Osteocyte (in vitro differentiated cells): ENCODE data around the gene CHGA. TPM values are rescaled to one million over a fixed set of nuclear protein-coding genes. Genes with fewer than 3 reads are reported as not detected.

Experiments used
- DNase-seq: peaks from one replicate; pipeline ENCODE4 v3.0.0; 2021; ENCODE audit warnings: mixed read lengths; ENCODE audit not compliant: unreplicated experiment; ENCODE audit errors: extremely low spot score
- H3K27ac Mint-ChIP-seq: one replicate; pipeline ENCODE4 v1.8.0; 2021; ENCODE audit warnings: mild to moderate bottlenecking, mixed read lengths; ENCODE audit not compliant: unreplicated experiment
- H3K27me3 Mint-ChIP-seq: one replicate; pipeline ENCODE4 v1.8.0; 2021; ENCODE audit warnings: mixed read lengths; ENCODE audit not compliant: unreplicated experiment
- H3K36me3 Mint-ChIP-seq: one replicate; pipeline ENCODE4 v1.8.0; 2021; ENCODE audit warnings: mixed read lengths; ENCODE audit not compliant: unreplicated experiment
- H3K4me1 Mint-ChIP-seq: one replicate; pipeline ENCODE4 v1.8.0; 2021; ENCODE audit warnings: mixed read lengths; ENCODE audit not compliant: unreplicated experiment
- H3K4me3 Mint-ChIP-seq: one replicate; pipeline ENCODE4 v1.8.0; 2021; ENCODE audit warnings: mild to moderate bottlenecking, moderate library complexity, mixed read lengths; ENCODE audit not compliant: unreplicated experiment
- H3K9me3 Mint-ChIP-seq: one replicate; pipeline ENCODE4 v1.8.0; 2021; ENCODE audit warnings: mixed read lengths; ENCODE audit not compliant: unreplicated experiment
- CTCF ChIP-seq: fragments of 200-600 bp; sonication (generic); IDR thresholded peaks from 2 replicates; pipeline ENCODE4 v1.5.0; 2021; ENCODE audit warnings: antibody characterized with exemption, mild to moderate bottlenecking, moderate library complexity
- total RNA-seq: library from RNA; stranded (reverse); gene quantifications from 2 replicates; pipeline ENCODE4 v1.2.1, GENCODE V29; 2021

The CHGA gene
- total RNA-seq, 1 donor from 2014 or later, result 0.27 TPM

DNA sequence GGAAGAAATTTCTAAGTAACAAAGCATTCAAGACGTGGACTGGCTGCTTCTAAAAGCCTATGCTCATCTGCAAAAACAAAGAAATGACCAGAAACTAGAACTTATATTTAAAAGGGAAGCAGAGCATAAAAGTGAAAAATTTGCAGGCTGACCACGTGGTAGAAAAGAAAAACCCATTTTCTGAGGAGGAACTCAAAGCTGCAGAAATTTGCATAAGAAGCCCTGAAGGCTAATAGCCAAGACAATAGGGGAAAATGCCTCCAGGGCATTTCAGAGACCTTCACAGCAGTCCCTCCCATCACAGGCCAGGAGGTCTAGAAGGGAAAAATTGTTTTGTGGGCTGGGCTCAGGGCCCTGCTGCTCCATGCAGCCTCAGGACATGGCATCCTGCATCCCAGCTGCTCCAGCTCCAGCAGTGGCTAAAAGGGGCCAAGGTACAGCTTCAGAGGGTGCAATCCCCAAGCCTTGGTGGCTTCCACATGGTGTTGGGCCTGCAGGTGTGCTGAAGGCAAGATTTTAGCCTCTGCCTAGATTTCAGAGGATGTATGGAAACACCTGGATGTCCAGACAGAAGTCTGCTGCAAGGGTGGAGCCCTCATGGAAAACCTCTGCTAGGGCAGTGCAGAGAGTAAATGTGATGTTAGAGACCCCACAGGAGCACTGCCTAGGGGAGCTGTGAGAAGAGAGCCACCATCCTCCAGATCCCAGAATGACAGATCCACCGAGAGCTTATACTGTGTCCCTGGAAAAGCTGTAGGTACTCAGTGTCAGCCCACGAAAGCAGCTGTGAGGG lies 55.5 kb downstream of the CHGA start:
- DNase-seq, result no peak
- H3K4me3 Mint-ChIP-seq, result no peak overlapping the region
- H3K4me1 Mint-ChIP-seq, result peaks cover 4% of the 10 kb centered on the region
- H3K27me3 Mint-ChIP-seq, result no peaks in the 10 kb centered on the region
- H3K27ac Mint-ChIP-seq, result no peak overlapping the region
- TF ChIP-seq CTCF, result no peak
- peaks cover 13% of the 10 kb centered on the region for H3K9me3 Mint-ChIP-seq
- H3K36me3 Mint-ChIP-seq, result peaks cover 11% of the 10 kb centered on the region

GRCh38 chr14:92980866-92981265 lies 57.9 kb downstream of the CHGA start:
- Mint-ChIP-seq H3K27ac (no peak overlapping the region), H3K4me3 (no peak overlapping the region), H3K4me1 (peaks cover 10% of the 10 kb centered on the region), H3K36me3 (peaks cover 11% of the 10 kb centered on the region), H3K27me3 (no peaks in the 10 kb centered on the region), H3K9me3 (peaks cover 11% of the 10 kb centered on the region)
- DNase-seq, result no peak
- no peak for TF ChIP-seq CTCF

DNA sequence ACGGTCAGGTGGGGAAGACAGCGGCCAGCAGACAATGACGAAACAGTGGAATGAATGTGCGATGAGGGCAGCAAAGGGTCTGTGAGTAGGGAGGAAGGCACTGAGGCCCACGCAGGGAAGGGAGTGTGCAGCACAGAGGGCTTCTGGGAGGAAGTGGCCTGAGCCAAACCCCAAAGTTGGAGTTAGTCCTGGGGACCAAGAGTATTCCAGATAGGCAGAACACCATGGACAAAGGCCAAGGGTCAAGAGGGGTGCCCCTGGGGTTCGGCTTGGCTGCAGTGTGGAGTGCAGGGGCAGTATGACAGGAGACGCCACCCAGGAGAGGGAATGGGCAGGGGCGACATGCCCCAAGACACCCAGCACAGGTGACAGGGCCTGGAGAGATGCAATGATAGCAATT lies 58.8 kb downstream of the CHGA start:
- no peaks in the 10 kb centered on the region for H3K27me3 Mint-ChIP-seq
- H3K4me1 Mint-ChIP-seq, result peaks cover 18% of the 10 kb centered on the region
- no peak overlapping the region for H3K4me3 Mint-ChIP-seq
- no peak overlapping the region for H3K27ac Mint-ChIP-seq
- peaks cover 5% of the 10 kb centered on the region for H3K36me3 Mint-ChIP-seq
- TF ChIP-seq CTCF, result no peak
- DNase-seq, result no peak
- H3K9me3 Mint-ChIP-seq, result peaks cover 7% of the 10 kb centered on the region

GRCh38 chr14:92982956-92983355 lies 60.0 kb downstream of the CHGA start:
- H3K27ac Mint-ChIP-seq, result no peak overlapping the region
- no peak for DNase-seq
- TF ChIP-seq CTCF, result no peak
- H3K27me3 Mint-ChIP-seq, result no peaks in the 10 kb centered on the region
- peaks cover 7% of the 10 kb centered on the region for H3K9me3 Mint-ChIP-seq
- peaks cover 27% of the 10 kb centered on the region for H3K4me1 Mint-ChIP-seq
- H3K4me3 Mint-ChIP-seq, result no peak overlapping the region
- no peaks in the 10 kb centered on the region for H3K36me3 Mint-ChIP-seq

DNA sequence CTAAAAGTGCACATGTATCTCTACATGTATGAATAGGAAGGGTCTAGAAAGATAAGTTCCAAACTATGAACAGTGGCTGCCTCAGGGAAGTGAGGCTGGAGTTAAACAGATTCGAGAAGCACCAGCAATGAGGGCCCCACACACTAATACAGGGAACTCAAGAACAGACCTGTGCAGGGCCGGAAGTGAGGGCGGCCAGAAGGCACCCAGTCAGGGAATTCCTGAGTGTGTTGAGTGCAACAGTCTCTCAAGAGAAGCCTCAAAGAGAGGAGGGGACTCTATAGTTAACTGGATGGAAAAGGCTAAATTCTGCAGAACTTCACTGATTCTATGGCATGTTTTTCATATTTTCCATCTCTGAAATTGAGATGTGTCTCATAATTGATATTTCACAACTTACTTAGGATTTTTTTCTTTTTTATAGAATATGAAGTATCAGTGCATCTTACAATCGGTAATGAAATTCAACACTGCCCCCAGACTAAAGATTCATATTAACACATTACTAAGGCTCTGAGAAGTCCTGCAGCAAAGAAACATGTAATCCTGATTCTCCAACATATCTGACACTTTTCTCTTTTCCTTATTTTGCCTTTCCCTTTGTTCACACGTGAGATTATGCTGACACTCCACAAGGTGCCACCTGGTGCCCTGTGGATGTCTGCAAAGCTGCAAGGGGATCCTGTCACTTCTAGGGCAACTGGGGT lies 61.3 kb downstream of the CHGA start:
- no peak for TF ChIP-seq CTCF
- DNase-seq, result no peak
- H3K4me1 Mint-ChIP-seq, result peaks cover 30% of the 10 kb centered on the region
- H3K27ac Mint-ChIP-seq, result no peak overlapping the region
- H3K36me3 Mint-ChIP-seq, result no peaks in the 10 kb centered on the region
- H3K4me3 Mint-ChIP-seq, result no peak overlapping the region
- H3K9me3 Mint-ChIP-seq, result peaks cover 4% of the 10 kb centered on the region
- H3K27me3 Mint-ChIP-seq, result no peaks in the 10 kb centered on the region
